GM12874 (cell line): ENCODE results near the gene TMEM87B.

Source experiments
- TF ChIP-seq, protein P1 (sequence below): IDR thresholded peaks from 2 replicates; pipeline ENCODE4 v1.5.1; 2011; ENCODE audit warnings: low read depth, mild to moderate bottlenecking, control low read depth, low read length, moderate library complexity; ENCODE audit not compliant: insufficient read depth

The TMEM87B gene

GRCh38 chr2:112121682-112122254 is 66.7 kb downstream of the TMEM87B start:
- TF ChIP-seq, protein P1, sequence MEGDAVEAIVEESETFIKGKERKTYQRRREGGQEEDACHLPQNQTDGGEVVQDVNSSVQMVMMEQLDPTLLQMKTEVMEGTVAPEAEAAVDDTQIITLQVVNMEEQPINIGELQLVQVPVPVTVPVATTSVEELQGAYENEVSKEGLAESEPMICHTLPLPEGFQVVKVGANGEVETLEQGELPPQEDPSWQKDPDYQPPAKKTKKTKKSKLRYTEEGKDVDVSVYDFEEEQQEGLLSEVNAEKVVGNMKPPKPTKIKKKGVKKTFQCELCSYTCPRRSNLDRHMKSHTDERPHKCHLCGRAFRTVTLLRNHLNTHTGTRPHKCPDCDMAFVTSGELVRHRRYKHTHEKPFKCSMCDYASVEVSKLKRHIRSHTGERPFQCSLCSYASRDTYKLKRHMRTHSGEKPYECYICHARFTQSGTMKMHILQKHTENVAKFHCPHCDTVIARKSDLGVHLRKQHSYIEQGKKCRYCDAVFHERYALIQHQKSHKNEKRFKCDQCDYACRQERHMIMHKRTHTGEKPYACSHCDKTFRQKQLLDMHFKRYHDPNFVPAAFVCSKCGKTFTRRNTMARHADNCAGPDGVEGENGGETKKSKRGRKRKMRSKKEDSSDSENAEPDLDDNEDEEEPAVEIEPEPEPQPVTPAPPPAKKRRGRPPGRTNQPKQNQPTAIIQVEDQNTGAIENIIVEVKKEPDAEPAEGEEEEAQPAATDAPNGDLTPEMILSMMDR, result no peak

DNA sequence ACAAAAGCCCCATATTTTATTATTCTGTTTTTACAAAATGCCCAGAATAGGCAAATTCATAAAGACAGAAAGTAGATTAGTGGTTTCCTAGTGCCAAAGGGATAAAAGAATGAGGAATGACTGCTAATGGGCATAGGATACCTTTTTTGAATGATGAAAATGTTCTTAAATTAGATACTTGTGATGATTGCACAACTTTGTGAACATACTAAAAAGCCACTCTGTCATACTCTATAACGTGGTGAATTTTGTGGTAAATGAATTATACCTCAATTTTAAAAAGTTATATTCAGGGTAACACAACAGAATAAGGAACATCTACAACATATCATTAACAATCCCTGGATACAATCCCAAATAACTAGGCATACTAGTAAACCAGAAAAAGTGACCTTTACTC is 74.0 kb downstream of the TMEM87B start:
- TF ChIP-seq, protein P1, result no peak

DNA sequence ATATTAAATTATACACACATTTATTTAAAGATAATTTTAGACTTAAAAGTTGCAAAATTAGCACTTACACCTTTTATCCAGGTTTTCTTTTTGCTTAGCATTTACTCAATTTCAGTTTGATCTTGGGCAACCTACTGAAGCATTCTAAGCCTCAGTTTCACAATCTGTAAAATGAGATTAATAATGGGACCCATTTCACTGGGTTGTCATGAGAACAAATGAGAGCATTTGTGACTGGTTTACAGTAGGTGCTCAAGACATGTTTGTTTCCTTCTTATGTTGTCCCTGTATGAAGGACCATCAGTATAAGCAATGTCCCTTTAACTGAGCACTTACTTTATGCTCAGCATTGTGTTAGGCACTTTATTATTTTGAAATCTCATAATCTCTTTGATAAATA is 78.3 kb downstream of the TMEM87B start:
- TF ChIP-seq, protein P1, result no peak

- TF ChIP-seq, protein P1, result no peak
Measured at GRCh38 chr2:112134120-112134519, 79.1 kb downstream of the TMEM87B start.

DNA sequence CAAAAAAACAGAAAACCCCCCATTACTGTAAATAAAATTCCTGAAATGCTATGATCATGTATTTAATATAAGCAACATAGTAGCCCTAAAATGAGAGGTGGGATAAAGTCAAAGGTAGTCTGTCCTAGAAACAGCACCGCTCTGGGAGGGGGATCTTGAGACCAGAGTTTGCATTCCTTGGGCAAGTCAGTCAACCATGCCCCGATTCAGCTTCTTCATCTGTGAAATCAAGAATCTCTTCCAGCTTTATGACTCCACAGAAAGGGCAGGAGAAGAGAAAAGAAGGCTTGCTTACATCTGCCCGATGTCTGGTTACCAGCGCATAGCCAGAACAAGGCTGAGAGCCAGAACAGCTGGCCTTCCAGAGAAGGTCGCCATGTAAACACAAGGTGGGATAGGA is 81.0 kb downstream of the TMEM87B start:
- TF ChIP-seq, protein P1, result no peak

DNA sequence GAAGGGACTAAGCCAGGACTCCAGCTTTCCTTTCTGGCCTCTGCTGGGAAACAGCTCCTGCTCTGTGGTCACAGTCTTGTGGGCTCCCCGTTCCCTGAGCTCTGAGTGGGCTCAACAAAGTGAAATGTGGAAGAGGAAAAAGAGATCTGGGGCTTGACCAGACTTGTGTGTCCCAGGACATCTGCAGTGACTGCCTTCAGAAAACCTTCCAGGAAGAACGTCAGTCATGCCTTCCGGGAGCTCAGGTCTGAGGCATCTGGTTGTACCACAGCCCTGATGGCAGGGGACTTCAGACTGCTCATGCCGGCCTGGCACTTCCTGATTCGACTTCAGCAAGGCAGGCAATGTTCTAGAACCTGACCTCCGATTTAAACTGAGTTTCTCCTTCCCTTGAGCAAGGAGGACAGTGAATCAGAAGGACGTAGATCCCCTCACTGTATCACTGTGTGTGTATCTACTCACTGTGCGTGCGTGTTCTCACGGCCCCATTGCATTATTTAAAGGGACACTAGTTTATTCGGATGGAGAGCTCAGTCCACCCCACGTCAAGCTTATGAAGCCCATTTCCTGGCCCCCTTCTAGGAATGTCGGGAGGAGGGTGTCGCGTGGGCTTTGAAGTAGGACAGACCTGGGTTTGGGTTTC is 82.6 kb downstream of the TMEM87B start:
- TF ChIP-seq, protein P1, result no peak

- TF ChIP-seq, protein P1, result no peak
Measured at GRCh38 chr2:112138159-112139032, 83.3 kb downstream of the TMEM87B start, which contains the start of gene FBLN7. Gene FBLN7 (plus strand): TSS chr2:112138385. CDS start chr2:112138656, 271 bp downstream.
